Measurements from ENCODE around the gene LRRC23. TPM values are rescaled to one million over a fixed set of nuclear protein-coding genes. Genes with fewer than 3 reads are reported as not detected.
"Not testable (repeated sequence)": the region's sequence is repeated elsewhere in the genome, so short reads cannot be mapped to it uniquely, and the experiment has no call there.

Gene LRRC23
- polyA plus RNA-seq, 3 donors, result 4.9 to 6.8 (median 5.1) TPM

GRCh38 chr12:6891646-6892001 is 13.0 kb upstream of the LRRC23 start:
- Histone ChIP-seq H3K4me2 (replicated peaks; ENCODE audit: extremely low read depth, low read length, poor library complexity, severe bottlenecking) (peak overlapping the region; percentile 82), H3K79me2 (ENCODE audit: insufficient read depth, low read length) (peaks cover 4% of the 10 kb centered on the region), H3K9me3 (replicated peaks in 1 of 2; ENCODE audit: control insufficient read depth in 1 of 2, insufficient read depth in 1 of 2, low read length in 2 of 2) (no peaks in the 10 kb centered on the region), H3K9ac (ENCODE audit: insufficient read depth, low read length, poor library complexity, severe bottlenecking) (peak overlapping the region; percentile 69), H3K4me3 (replicated peaks in 1 of 3; ENCODE audit: low read depth in 2 of 3, low read length in 3 of 3) (peak overlapping the region; percentile 40 to 72 (median 59)), H3K27ac (ENCODE audit: low read depth in 1 of 2, low read length in 2 of 2) (peak overlapping the region; percentile 86 to 88), H3K4me1 (ENCODE audit: control insufficient read depth in 1 of 2, insufficient read depth in 2 of 2, low read length in 2 of 2) (peaks cover 50 to 58% of the 10 kb centered on the region in 2 donors), H3K27me3 (ENCODE audit: control insufficient read depth in 2 of 2, insufficient read depth in 2 of 2, low read length in 2 of 2) (no peaks in the 10 kb centered on the region), H3K36me3 (replicated peaks in 1 of 2; ENCODE audit: control insufficient read depth in 1 of 2, insufficient read depth in 2 of 2, low read length in 2 of 2) (no peaks in the 10 kb centered on the region), H4K20me1 (ENCODE audit: insufficient read depth, low read length) (no peaks in the 10 kb centered on the region), H2AFZ (ENCODE audit: insufficient read depth, low read depth, low read length, poor library complexity, severe bottlenecking) (peak overlapping the region; percentile 87)
- Mint-ChIP-seq H3K36me3 (peaks cover 0 to 1% of the 10 kb centered on the region in 2 donors), H3K4me1 (peaks cover 49% of the 10 kb centered on the region), H3K27ac (peak overlapping the region; percentile 83 to 94 (median 90)), H3K27me3 (ENCODE audit: low read depth in 3 of 3) (peaks cover 0 to 1% (median 0%) of the 10 kb centered on the region in 3 donors), H3K9me3 (peaks cover 0 to 2% (median 0%) of the 10 kb centered on the region in 7 donors), H3K4me3 (peak overlapping the region; percentile 75 to 82)
- DNase-seq, result no peak
- intact Hi-C loops (cut with micrococcal nuclease), result loop anchor here (1.0 to 2.0 kb wide), 2 partner anchors 18 to 19 kb away; partner anchors contain the start of gene SPSB2 (in 2 of the 2)
- TF ChIP-seq, protein P1, sequence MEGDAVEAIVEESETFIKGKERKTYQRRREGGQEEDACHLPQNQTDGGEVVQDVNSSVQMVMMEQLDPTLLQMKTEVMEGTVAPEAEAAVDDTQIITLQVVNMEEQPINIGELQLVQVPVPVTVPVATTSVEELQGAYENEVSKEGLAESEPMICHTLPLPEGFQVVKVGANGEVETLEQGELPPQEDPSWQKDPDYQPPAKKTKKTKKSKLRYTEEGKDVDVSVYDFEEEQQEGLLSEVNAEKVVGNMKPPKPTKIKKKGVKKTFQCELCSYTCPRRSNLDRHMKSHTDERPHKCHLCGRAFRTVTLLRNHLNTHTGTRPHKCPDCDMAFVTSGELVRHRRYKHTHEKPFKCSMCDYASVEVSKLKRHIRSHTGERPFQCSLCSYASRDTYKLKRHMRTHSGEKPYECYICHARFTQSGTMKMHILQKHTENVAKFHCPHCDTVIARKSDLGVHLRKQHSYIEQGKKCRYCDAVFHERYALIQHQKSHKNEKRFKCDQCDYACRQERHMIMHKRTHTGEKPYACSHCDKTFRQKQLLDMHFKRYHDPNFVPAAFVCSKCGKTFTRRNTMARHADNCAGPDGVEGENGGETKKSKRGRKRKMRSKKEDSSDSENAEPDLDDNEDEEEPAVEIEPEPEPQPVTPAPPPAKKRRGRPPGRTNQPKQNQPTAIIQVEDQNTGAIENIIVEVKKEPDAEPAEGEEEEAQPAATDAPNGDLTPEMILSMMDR (IDR thresholded peaks at IDR 0.05), result no peak
- WGBS (ENCODE audit: insufficient coverage), result 86% methylated on average over 1 of the region's 5 CpGs

DNA sequence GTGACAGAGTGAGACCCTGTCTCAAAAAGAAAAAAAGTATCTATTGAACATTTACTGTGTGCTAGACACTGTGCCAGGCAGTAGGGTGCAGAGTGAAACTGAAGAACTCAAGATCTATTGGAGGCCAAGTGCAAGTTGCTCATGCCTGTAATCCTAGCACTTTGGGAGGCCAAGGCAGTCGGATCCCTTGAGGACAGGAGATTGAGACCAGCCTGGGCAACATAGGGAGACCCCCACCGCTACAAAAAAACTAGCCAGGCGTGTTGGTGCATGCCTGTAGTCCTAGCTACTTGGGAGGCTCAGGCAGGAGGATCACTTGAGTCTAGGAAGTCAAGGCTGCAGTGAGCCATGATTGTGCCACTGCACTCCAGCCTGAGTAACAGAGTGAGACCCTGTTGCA is 11.9 kb upstream of the LRRC23 start:
- WGBS (ENCODE audit: insufficient coverage), result 95% methylated on average over 3 of the region's 3 CpGs
- H3K4me3 Mint-ChIP-seq; intact Hi-C loops (cut with micrococcal nuclease); H3K9ac ChIP-seq (ENCODE audit: insufficient read depth, low read length, poor library complexity, severe bottlenecking); H3K9me3 Mint-ChIP-seq; H4K20me1 ChIP-seq (ENCODE audit: insufficient read depth, low read length); H3K9me3 ChIP-seq (replicated peaks in 1 of 2; ENCODE audit: control insufficient read depth in 1 of 2, insufficient read depth in 1 of 2, low read length in 2 of 2); H3K79me2 ChIP-seq (ENCODE audit: insufficient read depth, low read length); H3K4me3 ChIP-seq (replicated peaks in 1 of 3; ENCODE audit: low read depth in 2 of 3, low read length in 3 of 3); H3K27ac Mint-ChIP-seq; H3K27me3 ChIP-seq (ENCODE audit: control insufficient read depth in 2 of 2, insufficient read depth in 2 of 2, low read length in 2 of 2); H3K36me3 ChIP-seq (replicated peaks in 1 of 2; ENCODE audit: control insufficient read depth in 1 of 2, insufficient read depth in 2 of 2, low read length in 2 of 2); H3K4me2 ChIP-seq (replicated peaks; ENCODE audit: extremely low read depth, low read length, poor library complexity, severe bottlenecking); H3K36me3 Mint-ChIP-seq; H3K27ac ChIP-seq (ENCODE audit: low read depth in 1 of 2, low read length in 2 of 2); DNase-seq; H2AFZ ChIP-seq (ENCODE audit: insufficient read depth, low read depth, low read length, poor library complexity, severe bottlenecking); H3K27me3 Mint-ChIP-seq (ENCODE audit: low read depth in 3 of 3): not testable (repeated sequence)
- H3K4me1 Mint-ChIP-seq, result peaks cover 42% of the 10 kb centered on the region
- peaks cover 40 to 48% of the 10 kb centered on the region in 2 donors for H3K4me1 ChIP-seq (ENCODE audit: control insufficient read depth in 1 of 2, insufficient read depth in 2 of 2, low read length in 2 of 2)

All from CD14-positive monocyte (primary cell).